Osteoblast (primary cell): ENCODE results near the gene IQCM. TPM values are rescaled to one million over a fixed set of nuclear protein-coding genes. Genes with fewer than 3 reads are reported as not detected.

ENCODE experiments used
- DNase-seq: peaks from one replicate; pipeline ENCODE4 v3.0.0; 2011; ENCODE audit warnings: low spot score, mixed read lengths; ENCODE audit not compliant: insufficient read length; ENCODE audit errors: missing footprints
- H2AFZ ChIP-seq: 2 replicates; pipeline ENCODE4 v1.6.0; 2011; ENCODE audit warnings: mild to moderate bottlenecking, low read length
- H3K27ac ChIP-seq: 2 replicates; pipeline ENCODE4 v1.5.1; 2011; ENCODE audit warnings: mild to moderate bottlenecking, low read depth, low read length, moderate library complexity
- H3K27me3 ChIP-seq: 2 replicates; pipeline ENCODE4 v1.6.0; 2012; ENCODE audit warnings: mild to moderate bottlenecking, control low read depth, inconsistent platforms, low read length, moderate library complexity; ENCODE audit not compliant: insufficient read depth
- H3K36me3 ChIP-seq: 2 replicates; pipeline ENCODE4 v1.5.1; 2011; ENCODE audit warnings: mild to moderate bottlenecking, low read length, control low read depth, moderate library complexity; ENCODE audit not compliant: insufficient read depth
- H3K4me1 ChIP-seq: 2 replicates; pipeline ENCODE4 v1.5.1; 2011; ENCODE audit warnings: mild to moderate bottlenecking, low read length, control low read depth, moderate library complexity; ENCODE audit not compliant: insufficient read depth
- H3K4me2 ChIP-seq: 2 replicates; pipeline ENCODE4 v1.6.0; 2011; ENCODE audit warnings: mild to moderate bottlenecking, low read length; ENCODE audit not compliant: insufficient read depth
- H3K4me3 ChIP-seq: fragments of 200-600 bp; sonication (generic); 3 replicates; pipeline ENCODE4 v1.5.1; 2012; ENCODE audit warnings: mild to moderate bottlenecking, low read length, inconsistent platforms; ENCODE audit not compliant: insufficient read depth
- H3K79me2 ChIP-seq: 2 replicates; pipeline ENCODE4 v1.6.0; 2012; ENCODE audit warnings: mild to moderate bottlenecking, low read length, control low read depth, inconsistent platforms; ENCODE audit not compliant: insufficient read depth
- H3K9me3 ChIP-seq: 2 replicates; pipeline ENCODE4 v1.5.1; 2011; ENCODE audit warnings: low read depth, low read length, control low read depth
- H4K20me1 ChIP-seq: 2 replicates; pipeline ENCODE4 v1.6.0; 2012; ENCODE audit warnings: mild to moderate bottlenecking, low read length, control low read depth; ENCODE audit not compliant: insufficient read depth
- CTCF ChIP-seq: IDR thresholded peaks from 2 replicates; pipeline ENCODE4 v1.5.1; 2011; ENCODE audit warnings: mild to moderate bottlenecking, low read depth, low read length, moderate library complexity; ENCODE audit errors: extremely low read depth
- total RNA-seq: library from RNA; depleted of rRNA; stranded (reverse); fragments of >200 nt; gene quantifications from 2 replicates; pipeline ENCODE4 v1.2.3, GENCODE V29; 2012

Gene IQCM
- total RNA-seq, 1 donor: not detected

GRCh38 chr4:149499726-149500125, 315.9 kb downstream of the IQCM start:
- TF ChIP-seq CTCF: no peak
- H3K4me3 ChIP-seq: no peak overlapping the region
- H3K27ac ChIP-seq: no peak overlapping the region
- no peaks in the 10 kb centered on the region for H3K9me3 ChIP-seq
- H3K4me2 ChIP-seq: no peak overlapping the region
- H2AFZ ChIP-seq: no peak overlapping the region
- DNase-seq: no peak
- H4K20me1 ChIP-seq: no peaks in the 10 kb centered on the region
- H3K36me3 ChIP-seq: no peaks in the 10 kb centered on the region
- no peaks in the 10 kb centered on the region for H3K79me2 ChIP-seq
- H3K4me1 ChIP-seq: no peaks in the 10 kb centered on the region
- H3K27me3 ChIP-seq: no peaks in the 10 kb centered on the region

GRCh38 chr4:149498246-149498645, 317.4 kb downstream of the IQCM start:
- H2AFZ ChIP-seq: no peak overlapping the region
- DNase-seq: no peak
- H3K36me3 ChIP-seq: no peaks in the 10 kb centered on the region
- no peak overlapping the region for H3K27ac ChIP-seq
- H3K4me1 ChIP-seq: no peaks in the 10 kb centered on the region
- no peak overlapping the region for H3K4me2 ChIP-seq
- no peaks in the 10 kb centered on the region for H3K27me3 ChIP-seq
- H3K79me2 ChIP-seq: no peaks in the 10 kb centered on the region
- no peak overlapping the region for H3K4me3 ChIP-seq
- H3K9me3 ChIP-seq: no peaks in the 10 kb centered on the region
- no peaks in the 10 kb centered on the region for H4K20me1 ChIP-seq
- TF ChIP-seq CTCF: no peak

GRCh38 chr4:149493492-149493891, 322.2 kb downstream of the IQCM start:
- H3K79me2 ChIP-seq: no peaks in the 10 kb centered on the region
- no peaks in the 10 kb centered on the region for H3K36me3 ChIP-seq
- no peaks in the 10 kb centered on the region for H3K27me3 ChIP-seq
- no peak overlapping the region for H3K4me3 ChIP-seq
- no peak for TF ChIP-seq CTCF
- DNase-seq: no peak
- no peak overlapping the region for H2AFZ ChIP-seq
- H3K4me2 ChIP-seq: no peak overlapping the region
- H3K27ac ChIP-seq: no peak overlapping the region
- H3K4me1 ChIP-seq: no peaks in the 10 kb centered on the region
- H3K9me3 ChIP-seq: no peaks in the 10 kb centered on the region
- no peaks in the 10 kb centered on the region for H4K20me1 ChIP-seq

GRCh38 chr4:149489321-149489720, 326.3 kb downstream of the IQCM start:
- no peak for DNase-seq
- no peaks in the 10 kb centered on the region for H4K20me1 ChIP-seq

More at GRCh38 chr4:149489321-149489720, 326.3 kb downstream of the IQCM start:
- Histone ChIP-seq H3K36me3 (no peaks in the 10 kb centered on the region), H3K27me3 (no peaks in the 10 kb centered on the region), H3K4me3 (no peak overlapping the region), H3K27ac (no peak overlapping the region), H3K4me2 (no peak overlapping the region), H3K4me1 (no peaks in the 10 kb centered on the region), H2AFZ (no peak overlapping the region), H3K79me2 (no peaks in the 10 kb centered on the region), H3K9me3 (no peaks in the 10 kb centered on the region)
- TF ChIP-seq CTCF: no peak
